ENCODE results near the gene REEP3. TPM values are rescaled to one million over a fixed set of nuclear protein-coding genes. Genes with fewer than 3 reads are reported as not detected.

REEP3 gene
- total and polyA plus RNA-seq, 2 donors (not counting 1 experiment from before 2014, with no cell fraction given): 67.5 to 86.6 TPM

DNA sequence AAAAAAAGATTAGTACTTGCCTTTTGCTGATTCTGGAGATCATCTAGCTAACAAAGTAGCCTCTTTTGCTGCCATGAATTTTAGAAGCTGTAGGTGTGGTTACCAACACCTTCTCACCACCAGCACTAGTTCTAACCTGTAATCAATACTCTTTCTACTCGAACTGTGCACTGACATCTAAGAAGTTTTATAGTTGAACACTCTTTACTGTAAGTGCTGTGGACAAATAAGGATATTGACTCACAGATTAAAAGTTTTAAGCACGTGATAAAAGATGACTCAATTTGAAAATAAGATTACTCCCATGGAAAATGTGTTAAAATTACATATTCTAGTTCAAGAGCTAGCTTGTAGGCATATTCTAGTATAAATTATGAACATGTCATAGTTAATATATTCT, 89.9 kb downstream of the REEP3 start:
- peak; percentile 46 to 64 for DNase-seq (ENCODE audit: low read depth in 2 of 2)
- H3K27me3 ChIP-seq (ENCODE audit: control insufficient read depth, insufficient read depth, low read length): no peaks in the 10 kb centered on the region

DNA sequence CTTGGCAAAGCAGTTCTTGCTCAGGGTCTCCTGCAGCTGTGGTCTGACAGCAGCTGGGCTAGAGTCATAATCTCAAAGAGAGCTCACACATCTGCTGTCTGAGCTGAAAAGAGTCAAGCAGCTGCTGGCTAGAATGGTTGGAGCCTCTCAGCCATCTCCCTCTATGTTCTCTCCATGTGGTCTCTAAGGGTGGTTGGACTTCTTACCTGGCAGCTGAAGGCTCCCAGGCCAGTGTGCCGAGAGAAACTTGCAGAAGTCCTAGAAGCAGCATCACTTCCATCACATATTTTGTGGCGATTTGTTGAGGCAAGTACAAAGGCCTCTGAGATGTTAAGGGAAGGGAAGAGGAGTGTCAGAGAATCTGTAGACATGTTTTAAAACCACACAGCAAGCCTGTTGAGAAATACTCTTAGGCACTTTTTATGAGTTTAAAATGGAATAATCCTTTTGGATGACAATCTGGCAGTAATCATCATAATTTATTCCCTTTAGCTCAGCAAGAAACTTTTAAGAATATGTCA, 93.2 kb downstream of the REEP3 start:
- no peak overlapping the region for H3K4me3 ChIP-seq (replicated peaks in 1 of 4; ENCODE audit: control extremely low read depth in 1 of 4, insufficient read depth in 1 of 4, low read depth in 3 of 4, low read length in 4 of 4)
- no peaks in the 10 kb centered on the region for H3K36me3 ChIP-seq (ENCODE audit: control insufficient read depth, insufficient read depth, low read length)
- DNase-seq (ENCODE audit: low read depth in 2 of 2): peak; percentile 34 to 68
- H3K79me2 ChIP-seq (ENCODE audit: control insufficient read depth, insufficient read depth, low read length): no peaks in the 10 kb centered on the region
- no peak overlapping the region for H3K4me2 ChIP-seq (ENCODE audit: extremely low read depth, insufficient read depth, low read length)
- no peak overlapping the region for H3K9ac ChIP-seq (ENCODE audit: insufficient read depth, low read length)
- TF ChIP-seq, protein P1, sequence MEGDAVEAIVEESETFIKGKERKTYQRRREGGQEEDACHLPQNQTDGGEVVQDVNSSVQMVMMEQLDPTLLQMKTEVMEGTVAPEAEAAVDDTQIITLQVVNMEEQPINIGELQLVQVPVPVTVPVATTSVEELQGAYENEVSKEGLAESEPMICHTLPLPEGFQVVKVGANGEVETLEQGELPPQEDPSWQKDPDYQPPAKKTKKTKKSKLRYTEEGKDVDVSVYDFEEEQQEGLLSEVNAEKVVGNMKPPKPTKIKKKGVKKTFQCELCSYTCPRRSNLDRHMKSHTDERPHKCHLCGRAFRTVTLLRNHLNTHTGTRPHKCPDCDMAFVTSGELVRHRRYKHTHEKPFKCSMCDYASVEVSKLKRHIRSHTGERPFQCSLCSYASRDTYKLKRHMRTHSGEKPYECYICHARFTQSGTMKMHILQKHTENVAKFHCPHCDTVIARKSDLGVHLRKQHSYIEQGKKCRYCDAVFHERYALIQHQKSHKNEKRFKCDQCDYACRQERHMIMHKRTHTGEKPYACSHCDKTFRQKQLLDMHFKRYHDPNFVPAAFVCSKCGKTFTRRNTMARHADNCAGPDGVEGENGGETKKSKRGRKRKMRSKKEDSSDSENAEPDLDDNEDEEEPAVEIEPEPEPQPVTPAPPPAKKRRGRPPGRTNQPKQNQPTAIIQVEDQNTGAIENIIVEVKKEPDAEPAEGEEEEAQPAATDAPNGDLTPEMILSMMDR (conservative IDR thresholded peaks at IDR 0.05 in 1 of 2, IDR thresholded peaks at IDR 0.05 in 1 of 2; ENCODE audit: low read depth in 1 of 2, low read length in 2 of 2): no peak
- TF ChIP-seq EZH2 (IDR thresholded peaks at IDR 0.05; ENCODE audit: low read length, missing control alignments): no peak
- no peaks in the 10 kb centered on the region for H3K9me3 ChIP-seq (ENCODE audit: control insufficient read depth, insufficient read depth, low read depth, low read length)
- H3K27ac ChIP-seq (ENCODE audit: insufficient read depth, low read length): no peak overlapping the region
- H3K4me1 ChIP-seq (ENCODE audit: control insufficient read depth, extremely low read depth, insufficient read depth, low read length): peaks cover 8% of the 10 kb centered on the region
- H2AFZ ChIP-seq (ENCODE audit: low read length): no peak overlapping the region
- H3K27me3 ChIP-seq (ENCODE audit: control insufficient read depth, insufficient read depth, low read length): no peaks in the 10 kb centered on the region
- H4K20me1 ChIP-seq (ENCODE audit: control insufficient read depth, extremely low read depth, insufficient read depth, low read length): no peaks in the 10 kb centered on the region

More for the DNA sequence above, 89.9 kb downstream of the REEP3 start:
- Histone ChIP-seq H3K36me3 (ENCODE audit: control insufficient read depth, insufficient read depth, low read length) (no peaks in the 10 kb centered on the region), H4K20me1 (ENCODE audit: control insufficient read depth, extremely low read depth, insufficient read depth, low read length) (no peaks in the 10 kb centered on the region), H3K4me1 (ENCODE audit: control insufficient read depth, extremely low read depth, insufficient read depth, low read length) (peaks cover 7% of the 10 kb centered on the region), H2AFZ (ENCODE audit: low read length) (no peak overlapping the region), H3K79me2 (ENCODE audit: control insufficient read depth, insufficient read depth, low read length) (no peaks in the 10 kb centered on the region), H3K9ac (ENCODE audit: insufficient read depth, low read length) (no peak overlapping the region), H3K4me3 (replicated peaks in 1 of 4; ENCODE audit: control extremely low read depth in 1 of 4, insufficient read depth in 1 of 4, low read depth in 3 of 4, low read length in 4 of 4) (no peak overlapping the region), H3K4me2 (ENCODE audit: extremely low read depth, insufficient read depth, low read length) (no peak overlapping the region), H3K27ac (ENCODE audit: insufficient read depth, low read length) (peak overlapping the region; percentile 6), H3K9me3 (ENCODE audit: control insufficient read depth, insufficient read depth, low read depth, low read length) (no peaks in the 10 kb centered on the region)
- no peak for TF ChIP-seq EZH2 (IDR thresholded peaks at IDR 0.05; ENCODE audit: low read length, missing control alignments)
- TF ChIP-seq, protein P1 (conservative IDR thresholded peaks at IDR 0.05 in 1 of 2, IDR thresholded peaks at IDR 0.05 in 1 of 2; ENCODE audit: low read depth in 1 of 2, low read length in 2 of 2): no peak

DNA sequence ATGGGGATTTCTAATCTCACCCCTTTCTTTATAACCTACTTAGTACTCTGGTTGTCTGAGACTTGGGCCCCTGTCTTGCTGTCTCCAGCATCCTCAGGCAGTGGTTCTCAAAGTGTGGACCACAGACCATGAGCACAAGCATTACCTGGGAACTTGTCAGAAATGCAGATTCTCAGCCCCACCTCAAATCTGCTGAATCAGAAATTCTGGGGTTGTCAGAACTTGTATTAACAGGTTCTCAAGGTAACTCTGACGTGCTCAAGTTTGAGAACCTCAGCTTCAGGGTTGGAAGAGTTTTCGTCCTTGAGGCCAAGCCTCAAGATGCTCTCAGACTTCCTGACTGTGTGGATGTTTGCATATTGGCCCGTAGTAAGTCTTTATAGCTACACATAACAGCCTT, 97.4 kb downstream of the REEP3 start:
- TF ChIP-seq EZH2 (IDR thresholded peaks at IDR 0.05; ENCODE audit: low read length, missing control alignments): no peak
- TF ChIP-seq, protein P1 (conservative IDR thresholded peaks at IDR 0.05 in 1 of 2, IDR thresholded peaks at IDR 0.05 in 1 of 2; ENCODE audit: low read depth in 1 of 2, low read length in 2 of 2): no peak
- Histone ChIP-seq H3K4me1 (ENCODE audit: control insufficient read depth, extremely low read depth, insufficient read depth, low read length) (peaks cover 10% of the 10 kb centered on the region), H3K79me2 (ENCODE audit: control insufficient read depth, insufficient read depth, low read length) (no peaks in the 10 kb centered on the region), H3K36me3 (ENCODE audit: control insufficient read depth, insufficient read depth, low read length) (no peaks in the 10 kb centered on the region), H3K4me2 (ENCODE audit: extremely low read depth, insufficient read depth, low read length) (no peak overlapping the region), H3K27ac (ENCODE audit: insufficient read depth, low read length) (no peak overlapping the region), H3K4me3 (replicated peaks in 1 of 4; ENCODE audit: control extremely low read depth in 1 of 4, insufficient read depth in 1 of 4, low read depth in 3 of 4, low read length in 4 of 4) (no peak overlapping the region), H3K27me3 (ENCODE audit: control insufficient read depth, insufficient read depth, low read length) (no peaks in the 10 kb centered on the region), H3K9ac (ENCODE audit: insufficient read depth, low read length) (no peak overlapping the region), H4K20me1 (ENCODE audit: control insufficient read depth, extremely low read depth, insufficient read depth, low read length) (no peaks in the 10 kb centered on the region), H3K9me3 (ENCODE audit: control insufficient read depth, insufficient read depth, low read depth, low read length) (no peaks in the 10 kb centered on the region), H2AFZ (ENCODE audit: low read length) (no peak overlapping the region)
- DNase-seq (ENCODE audit: low read depth in 2 of 2): no peak

Measured in fibroblast of lung (primary cell).